Adrenal gland (tissue), 12 donors: ENCODE data around the gene SEMA4A. TPM values are rescaled to one million over a fixed set of nuclear protein-coding genes. Genes with fewer than 3 reads are reported as not detected.

ENCODE experiments used
- DNase-seq, 7 donors: peaks; one replicate each; pipeline ENCODE4 v3.0.0-alpha.2; 2019 to 2020
- H3K27ac ChIP-seq, 5 donors: fragments of 200-600 bp; sonication (generic) in 4 of 5; 1 replicate in 3 of 5; 2 replicates in 2 of 5; pipeline versions ENCODE4 v1.5.1 to v1.8.0; 2016 to 2020; ENCODE audit warnings: mild to moderate bottlenecking in 1 of 5
- H3K27me3 ChIP-seq: fragments of 200-600 bp; 2 replicates; pipeline ENCODE4 v1.8.0; 2021
- H3K36me3 ChIP-seq, 2 donors: fragments of 200-600 bp; replicated peaks in 1 of 2; 1 replicate in 1 of 2; 2 replicates in 1 of 2; pipeline versions ENCODE4 v1.5.1 to v1.8.0; 2018 to 2022
- H3K4me1 ChIP-seq, 2 donors: fragments of 200-600 bp; replicated peaks in 1 of 2; 1 replicate in 1 of 2; 2 replicates in 1 of 2; pipeline versions ENCODE4 v1.5.1 to v1.8.0; 2018 to 2021
- H3K4me3 ChIP-seq, 4 donors: fragments of 200-600 bp; sonication (generic) in 3 of 4; one replicate each; pipeline ENCODE4 v1.5.1; 2016 to 2018
- H3K9me3 ChIP-seq, 3 donors: fragments of 200-600 bp; sonication (generic) in 1 of 3; replicated peaks in 1 of 3; 1 replicate in 2 of 3; 2 replicates in 1 of 3; pipeline versions ENCODE4 v1.5.1 to v1.8.0; 2016 to 2021
- POLR2A ChIP-seq, 2 donors: fragments of 450-650 bp; IDR thresholded peaks; one replicate each; pipeline ENCODE4 v1.6.1; 2017; ENCODE audit warnings: antibody characterized with exemption in 2 of 2, mild to moderate bottlenecking in 2 of 2, moderate library complexity in 1 of 2
- WGBS, 4 donors: extraction: QIAGEN DNeasy Blood & Tissue Kit in 2 of 4; methylation state at CpG; one replicate each; pipeline versions ENCODE4 v1.1.5 to v1.1.7; 2013 to 2017; 5-methylcytosine and 5-hydroxymethylcytosine counted together
- intact Hi-C, 2 donors: fragments of 100-400 bp; cut with DNase I; formaldehyde crosslinking; loops; one replicate each; pipeline versions ENCODE4 v1.14.1 to v1.15.0; 2022 to 2023
- polyA plus RNA-seq, 3 donors: library from polyadenylated mRNA; stranded (reverse); fragments of 200-250 nt in 2 of 3; fragments of 350-450 nt in 1 of 3; fragmentation: Illumina TruSeq in 1 of 3; extraction: RNeasy Lipid Tissue Mini Kit (QIAGEN cat#74804) in 1 of 3; gene quantifications; one replicate each; pipeline ENCODE4 v1.2.3, GENCODE V29; 2013 to 2014
- total RNA-seq, 9 donors: library from RNA; depleted of rRNA in 4 of 9; stranded (reverse); fragments of >200 nt in 4 of 9; fragments of 120-200 nt in 1 of 9; fragmentation: NEBNext Ultra II Directional in 1 of 9; extraction: Animal tissue kit (Norgen Biotek cat#: 25700) in 1 of 9; gene quantifications; one replicate each; pipeline versions ENCODE4 v1.1.0 to v1.2.4, GENCODE V29; 2013 to 2023
- TF ChIP-seq, protein P1 (sequence below), 6 experiments: fragments of 450-650 bp in 4 of 6; fragments of 200-600 bp in 2 of 6; sonication (generic) in 1 of 6; IDR thresholded peaks; 1 replicate in 5 of 6; 2 replicates in 1 of 6; pipeline versions ENCODE4 v1.5.1 to v1.8.0; 2016 to 2021; ENCODE audit warnings: antibody characterized with exemption in 6 of 6, mild to moderate bottlenecking in 2 of 6, moderate library complexity in 1 of 6
- donor health status: healthy with polysubstance abuse.
- donor health status: Bipolar disorder and iron deficiency.
- donor health status: DM: yes; HTN: yes; CAD: no.
- donor health status: DM: no; HTN: no; CAD: no.
- donor health status: DM: no; HTN: no; CAD: no.
- donor health status: DM: yes; HTN: yes; CAD: no.

SEMA4A gene
- total and polyA plus RNA-seq, 12 donors: 0.30 to 4.8 (median 1.8) TPM

DNA sequence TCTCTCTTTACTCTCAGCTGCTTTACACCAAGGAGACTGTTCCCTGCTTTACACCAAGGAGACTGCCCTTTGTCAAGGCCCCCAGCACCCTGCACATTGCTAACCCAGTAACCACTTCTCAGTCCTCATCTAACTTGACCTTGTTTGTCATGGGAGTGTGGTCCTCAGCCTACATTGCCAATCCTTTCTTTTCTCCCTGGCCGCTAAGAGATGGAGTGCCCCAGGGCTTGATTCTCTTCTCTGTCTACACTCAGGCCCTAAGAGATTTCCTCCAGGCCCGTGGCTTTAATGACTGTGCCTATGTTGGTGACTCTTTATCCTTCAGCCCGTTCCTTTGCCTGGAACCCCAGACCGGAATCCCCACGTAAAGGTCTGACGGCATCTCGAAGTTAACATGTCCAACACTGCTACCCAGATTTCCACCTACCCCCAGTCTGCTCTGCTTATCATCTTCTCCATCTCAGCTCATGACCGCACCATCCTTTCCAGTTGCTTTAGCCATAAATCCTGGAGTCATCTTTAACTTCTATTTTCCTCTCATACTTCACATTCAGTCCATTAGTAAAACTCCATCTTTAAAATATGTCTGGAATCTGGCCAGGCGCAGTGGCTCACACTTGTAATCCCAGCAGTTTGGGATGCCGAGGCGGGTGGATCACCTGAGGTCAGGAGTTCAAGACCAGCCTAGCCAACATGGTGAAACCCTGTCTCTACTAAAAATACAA, 9.5 kb upstream of the SEMA4A start:
- Histone ChIP-seq H3K4me3 (no peak overlapping the region), H3K9me3 (no peaks in the 10 kb centered on the region), H3K27me3 (no peaks in the 10 kb centered on the region), H3K27ac (no peak overlapping the region), H3K4me1 (peaks cover 0 to 14% of the 10 kb centered on the region in 2 donors), H3K36me3 (peaks cover 0 to 9% of the 10 kb centered on the region in 2 donors)
- intact Hi-C loops: no loop called here
- TF ChIP-seq, protein P1, sequence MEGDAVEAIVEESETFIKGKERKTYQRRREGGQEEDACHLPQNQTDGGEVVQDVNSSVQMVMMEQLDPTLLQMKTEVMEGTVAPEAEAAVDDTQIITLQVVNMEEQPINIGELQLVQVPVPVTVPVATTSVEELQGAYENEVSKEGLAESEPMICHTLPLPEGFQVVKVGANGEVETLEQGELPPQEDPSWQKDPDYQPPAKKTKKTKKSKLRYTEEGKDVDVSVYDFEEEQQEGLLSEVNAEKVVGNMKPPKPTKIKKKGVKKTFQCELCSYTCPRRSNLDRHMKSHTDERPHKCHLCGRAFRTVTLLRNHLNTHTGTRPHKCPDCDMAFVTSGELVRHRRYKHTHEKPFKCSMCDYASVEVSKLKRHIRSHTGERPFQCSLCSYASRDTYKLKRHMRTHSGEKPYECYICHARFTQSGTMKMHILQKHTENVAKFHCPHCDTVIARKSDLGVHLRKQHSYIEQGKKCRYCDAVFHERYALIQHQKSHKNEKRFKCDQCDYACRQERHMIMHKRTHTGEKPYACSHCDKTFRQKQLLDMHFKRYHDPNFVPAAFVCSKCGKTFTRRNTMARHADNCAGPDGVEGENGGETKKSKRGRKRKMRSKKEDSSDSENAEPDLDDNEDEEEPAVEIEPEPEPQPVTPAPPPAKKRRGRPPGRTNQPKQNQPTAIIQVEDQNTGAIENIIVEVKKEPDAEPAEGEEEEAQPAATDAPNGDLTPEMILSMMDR (IDR thresholded peaks at IDR 0.05): no peak
- TF ChIP-seq POLR2A (IDR thresholded peaks at IDR 0.05): no peak
- 64 to 75% (median 68%) methylated on average over 11 of the region's 11 CpGs for WGBS, 4 donors
- peak in 1 of 7 donors; percentile 12 for DNase-seq

DNA sequence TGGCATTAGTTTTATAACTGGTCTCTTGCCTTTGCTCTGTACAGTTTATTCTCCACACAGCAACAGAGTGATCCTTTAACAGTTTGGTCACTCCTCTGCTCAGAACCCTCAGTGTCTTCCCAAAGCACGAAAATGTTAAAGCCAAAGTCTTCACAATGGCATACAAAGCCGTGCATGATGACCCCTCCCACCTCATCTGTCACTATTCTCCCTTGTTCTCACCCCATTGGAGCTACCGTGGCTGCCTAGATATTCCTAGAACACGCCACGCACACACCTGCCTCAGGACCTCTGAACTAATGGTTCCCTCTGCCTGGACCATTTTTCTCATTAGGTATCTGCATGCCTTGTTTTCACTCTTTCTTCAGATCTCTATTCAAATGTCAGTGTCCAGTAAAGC, 8.6 kb upstream of the SEMA4A start:
- no peak overlapping the region for H3K27ac ChIP-seq
- TF ChIP-seq, protein P1 (IDR thresholded peaks at IDR 0.05): no peak
- TF ChIP-seq POLR2A (IDR thresholded peaks at IDR 0.05): no peak
- H3K36me3 ChIP-seq: peaks cover 0 to under 1% of the 10 kb centered on the region in 2 donors
- WGBS, 4 donors: 51 to 65% (median 64%) methylated on average over 5 of the region's 5 CpGs
- no peak overlapping the region for H3K4me3 ChIP-seq
- peaks cover 0 to 14% of the 10 kb centered on the region in 2 donors for H3K4me1 ChIP-seq
- DNase-seq: no peak
- no peaks in the 10 kb centered on the region for H3K27me3 ChIP-seq
- H3K9me3 ChIP-seq: no peaks in the 10 kb centered on the region
- intact Hi-C loops: loop anchor here (5.0 kb wide), 2 partner anchors 78 to 83 kb away; no protein-coding TSS in a partner anchor

DNA sequence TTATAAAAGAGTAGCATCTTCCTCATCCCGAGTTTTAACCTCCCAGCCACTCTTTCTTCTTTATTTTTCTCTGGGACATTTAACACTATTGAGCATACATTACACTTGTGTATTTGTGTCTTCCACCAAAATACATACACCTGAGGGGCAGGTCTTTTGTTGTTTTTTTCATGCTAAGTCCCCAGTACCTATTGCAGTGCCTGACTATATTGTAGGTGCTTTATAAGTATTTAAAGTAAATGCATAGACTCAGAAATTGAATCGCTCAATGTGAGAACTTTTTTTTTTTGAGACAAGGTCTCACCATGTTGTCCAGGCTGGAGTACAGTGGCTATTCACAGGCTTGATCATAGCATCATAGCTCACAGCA, 7.8 kb upstream of the SEMA4A start:
- Histone ChIP-seq H3K9me3 (no peaks in the 10 kb centered on the region), H3K27me3 (no peaks in the 10 kb centered on the region), H3K27ac (no peak overlapping the region), H3K4me1 (peaks cover 0 to 14% of the 10 kb centered on the region in 2 donors), H3K4me3 (no peak overlapping the region), H3K36me3 (no peaks in the 10 kb centered on the region)
- no peak for DNase-seq
- intact Hi-C loops: loop anchor here (5.0 kb wide), 2 partner anchors 77 to 82 kb away; no protein-coding TSS in a partner anchor
- TF ChIP-seq POLR2A (IDR thresholded peaks at IDR 0.05): no peak
- TF ChIP-seq, protein P1 (IDR thresholded peaks at IDR 0.05): no peak
- WGBS, 4 donors: 40 to 52% (median 50%) methylated on average over 2 of the region's 2 CpGs

DNA sequence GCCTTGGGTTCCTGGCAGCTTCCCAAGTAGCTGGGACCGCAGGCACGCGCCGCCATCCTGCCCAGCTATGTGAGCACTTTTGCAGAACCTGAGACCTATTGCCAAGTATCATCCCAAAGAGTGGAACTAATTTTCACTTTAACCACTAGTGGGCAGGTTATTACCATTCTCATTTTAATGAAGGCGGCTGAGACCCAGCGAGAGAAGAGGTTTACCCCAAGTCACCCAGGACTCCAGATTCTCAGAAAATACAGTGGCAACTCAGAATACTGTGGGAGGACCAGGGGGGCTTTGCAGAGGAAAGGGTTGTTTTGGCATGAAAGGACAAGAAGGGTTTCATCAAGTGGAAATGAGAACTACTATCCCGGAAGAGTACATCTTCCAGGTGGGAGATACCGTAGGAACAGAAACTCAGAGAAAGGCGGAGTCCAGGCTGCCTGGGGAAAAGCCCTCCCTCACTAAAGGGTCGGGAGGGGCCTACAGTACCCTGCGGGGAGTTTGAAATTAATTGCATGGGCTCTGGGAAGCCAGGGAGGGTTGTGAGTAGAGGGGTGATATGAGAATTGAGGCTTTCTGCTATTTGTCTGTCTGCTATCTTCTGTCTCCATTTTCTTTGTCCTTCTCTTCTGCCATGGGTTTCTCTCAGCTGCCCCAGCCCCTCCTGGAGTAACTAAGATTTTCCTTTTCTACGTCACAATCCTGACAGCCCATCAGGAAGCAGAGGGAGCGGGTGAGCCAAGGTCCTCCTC, 7.2 kb upstream of the SEMA4A start:
- peaks cover 0 to 14% of the 10 kb centered on the region in 2 donors for H3K4me1 ChIP-seq
- DNase-seq: peak; percentile 86 to 95 (median 94)
- intact Hi-C loops: loop anchor here (5.0 kb wide), 2 partner anchors 76 to 81 kb away; no protein-coding TSS in a partner anchor
- TF ChIP-seq, protein P1 (IDR thresholded peaks at IDR 0.05): peak; percentile 60 to 90 (median 80)
- TF ChIP-seq POLR2A (IDR thresholded peaks at IDR 0.05): no peak
- H3K27me3 ChIP-seq: no peaks in the 10 kb centered on the region
- 13 to 20% (median 19%) methylated on average over 13 of the region's 13 CpGs for WGBS, 4 donors
- H3K9me3 ChIP-seq: no peaks in the 10 kb centered on the region
- no peak overlapping the region for H3K27ac ChIP-seq
- H3K4me3 ChIP-seq: no peak overlapping the region
- H3K36me3 ChIP-seq: no peaks in the 10 kb centered on the region
